ENCODE results near the gene EML5.

DNA sequence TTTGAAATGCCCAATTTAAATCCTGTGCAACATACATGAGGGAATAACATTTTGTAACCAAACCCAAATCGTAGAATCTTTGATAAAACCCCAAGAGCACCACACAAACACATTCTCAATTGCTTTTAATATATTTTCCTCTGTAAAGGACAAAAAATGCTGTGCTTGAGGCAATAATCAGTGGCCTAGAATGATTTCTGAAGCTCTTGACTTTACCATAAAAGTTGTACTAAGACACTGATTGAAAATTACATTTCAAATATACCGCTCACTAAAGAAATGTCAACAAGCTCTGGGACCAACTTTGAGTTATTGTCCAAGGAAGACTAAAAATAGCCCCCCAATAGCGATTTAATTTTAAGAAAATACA, 1.5 kb downstream of the EML5 start:
- no peak for TF ChIP-seq CTCF (IDR thresholded peaks at IDR 0.05)
- no peak for TF ChIP-seq JUN (CRISPR knock-in tag; IDR thresholded peaks at IDR 0.05)
- TF ChIP-seq, protein P1, sequence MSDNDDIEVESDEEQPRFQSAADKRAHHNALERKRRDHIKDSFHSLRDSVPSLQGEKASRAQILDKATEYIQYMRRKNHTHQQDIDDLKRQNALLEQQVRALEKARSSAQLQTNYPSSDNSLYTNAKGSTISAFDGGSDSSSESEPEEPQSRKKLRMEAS (CRISPR knock-in tag; IDR thresholded peaks at IDR 0.05) = no peak
- TF ChIP-seq E2F4 (CRISPR knock-in tag; IDR thresholded peaks at IDR 0.05; ENCODE audit: borderline replicate concordance, low read depth) = no peak
- TF ChIP-seq, protein P2, sequence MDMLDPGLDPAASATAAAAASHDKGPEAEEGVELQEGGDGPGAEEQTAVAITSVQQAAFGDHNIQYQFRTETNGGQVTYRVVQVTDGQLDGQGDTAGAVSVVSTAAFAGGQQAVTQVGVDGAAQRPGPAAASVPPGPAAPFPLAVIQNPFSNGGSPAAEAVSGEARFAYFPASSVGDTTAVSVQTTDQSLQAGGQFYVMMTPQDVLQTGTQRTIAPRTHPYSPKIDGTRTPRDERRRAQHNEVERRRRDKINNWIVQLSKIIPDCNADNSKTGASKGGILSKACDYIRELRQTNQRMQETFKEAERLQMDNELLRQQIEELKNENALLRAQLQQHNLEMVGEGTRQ (CRISPR knock-in tag; IDR thresholded peaks at IDR 0.05) = no peak
- no peak for TF ChIP-seq FOXJ3 (CRISPR knock-in tag; IDR thresholded peaks at IDR 0.05; ENCODE audit: borderline replicate concordance)
- TF ChIP-seq JAZF1 (CRISPR knock-in tag; IDR thresholded peaks at IDR 0.05) = no peak
- TF ChIP-seq, protein P3, sequence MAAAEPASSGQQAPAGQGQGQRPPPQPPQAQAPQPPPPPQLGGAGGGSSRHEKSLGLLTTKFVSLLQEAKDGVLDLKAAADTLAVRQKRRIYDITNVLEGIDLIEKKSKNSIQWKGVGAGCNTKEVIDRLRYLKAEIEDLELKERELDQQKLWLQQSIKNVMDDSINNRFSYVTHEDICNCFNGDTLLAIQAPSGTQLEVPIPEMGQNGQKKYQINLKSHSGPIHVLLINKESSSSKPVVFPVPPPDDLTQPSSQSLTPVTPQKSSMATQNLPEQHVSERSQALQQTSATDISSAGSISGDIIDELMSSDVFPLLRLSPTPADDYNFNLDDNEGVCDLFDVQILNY (CRISPR knock-in tag; IDR thresholded peaks at IDR 0.05) = no peak
- TF ChIP-seq PREB (CRISPR knock-in tag; IDR thresholded peaks at IDR 0.05; ENCODE audit: borderline replicate concordance) = no peak
- TF ChIP-seq E2F1 (CRISPR knock-in tag; IDR thresholded peaks at IDR 0.05) = no peak
- TF ChIP-seq, protein P4, sequence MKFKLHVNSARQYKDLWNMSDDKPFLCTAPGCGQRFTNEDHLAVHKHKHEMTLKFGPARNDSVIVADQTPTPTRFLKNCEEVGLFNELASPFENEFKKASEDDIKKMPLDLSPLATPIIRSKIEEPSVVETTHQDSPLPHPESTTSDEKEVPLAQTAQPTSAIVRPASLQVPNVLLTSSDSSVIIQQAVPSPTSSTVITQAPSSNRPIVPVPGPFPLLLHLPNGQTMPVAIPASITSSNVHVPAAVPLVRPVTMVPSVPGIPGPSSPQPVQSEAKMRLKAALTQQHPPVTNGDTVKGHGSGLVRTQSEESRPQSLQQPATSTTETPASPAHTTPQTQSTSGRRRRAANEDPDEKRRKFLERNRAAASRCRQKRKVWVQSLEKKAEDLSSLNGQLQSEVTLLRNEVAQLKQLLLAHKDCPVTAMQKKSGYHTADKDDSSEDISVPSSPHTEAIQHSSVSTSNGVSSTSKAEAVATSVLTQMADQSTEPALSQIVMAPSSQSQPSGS (CRISPR knock-in tag; IDR thresholded peaks at IDR 0.05; ENCODE audit: borderline replicate concordance, low read depth) = no peak
